ENCODE data around the gene RHBDF1.

The RHBDF1 gene

GRCh38 chr16:78444-79150, 6.2 kb upstream of the RHBDF1 start:
- peak overlapping the region; percentile 66 for H3K4me3 ChIP-seq (ENCODE audit: insufficient read depth, low read length, poor library complexity, severe bottlenecking)
- H3K9me2 ChIP-seq (replicated peaks; ENCODE audit: insufficient read depth, low read length), result no peaks in the 10 kb centered on the region
- peak overlapping the region; percentile 55 for H3K27ac ChIP-seq (ENCODE audit: low read depth, low read length)
- no peaks in the 10 kb centered on the region for H3K79me2 ChIP-seq (ENCODE audit: insufficient read depth, low read length)
- H3K4me2 ChIP-seq (ENCODE audit: low read depth, low read length, poor library complexity, severe bottlenecking), result peak overlapping the region; percentile 59
- no peaks in the 10 kb centered on the region for H3K9me3 ChIP-seq (ENCODE audit: insufficient read depth, low read length)
- peak overlapping the region; percentile 82 for H3K9ac ChIP-seq (ENCODE audit: low read length)
- H3F3A ChIP-seq (ENCODE audit: insufficient read depth), result no peaks in the 10 kb centered on the region
- TF ChIP-seq CTCF (IDR thresholded peaks at IDR 0.05; ENCODE audit: insufficient read depth, low read length, poor library complexity, severe bottlenecking) (no peak), EZH2phosphoT487 (conservative IDR thresholded peaks at IDR 0.05; ENCODE audit: low read length) (no peak)
- H3K36me3 ChIP-seq (ENCODE audit: low read length), result no peaks in the 10 kb centered on the region
- H3K27me3 ChIP-seq (ENCODE audit: low read length), result no peaks in the 10 kb centered on the region
- no peaks in the 10 kb centered on the region for H4K20me1 ChIP-seq (ENCODE audit: low read depth, low read length)
- no peak overlapping the region for H2AFZ ChIP-seq (ENCODE audit: low read depth, low read length, severe bottlenecking)

- Histone ChIP-seq H3K9me3 (ENCODE audit: insufficient read depth, low read length) (no peaks in the 10 kb centered on the region), H3K4me2 (ENCODE audit: low read depth, low read length, poor library complexity, severe bottlenecking) (peak within 1 kb of the TSS; percentile 59), H3K9ac (ENCODE audit: low read length) (peak within 1 kb of the TSS; percentile 82), H3K9me2 (replicated peaks; ENCODE audit: insufficient read depth, low read length) (no peaks in the 10 kb centered on the region), H3K36me3 (ENCODE audit: low read length) (no peaks in the 10 kb centered on the region), H3K27ac (ENCODE audit: low read depth, low read length) (peak within 1 kb of the TSS; percentile 55), H3F3A (ENCODE audit: insufficient read depth) (no peaks in the 10 kb centered on the region), H3K4me3 (ENCODE audit: insufficient read depth, low read length, poor library complexity, severe bottlenecking) (peak within 1 kb of the TSS; percentile 66), H3K79me2 (ENCODE audit: insufficient read depth, low read length) (no peaks in the 10 kb centered on the region), H4K20me1 (ENCODE audit: low read depth, low read length) (no peaks in the 10 kb centered on the region), H3K27me3 (ENCODE audit: low read length) (no peaks in the 10 kb centered on the region), H2AFZ (ENCODE audit: low read depth, low read length, severe bottlenecking) (peak within 1 kb of the TSS; percentile 55)
- no peak for TF ChIP-seq CTCF (IDR thresholded peaks at IDR 0.05; ENCODE audit: insufficient read depth, low read length, poor library complexity, severe bottlenecking)
- TF ChIP-seq EZH2phosphoT487 (conservative IDR thresholded peaks at IDR 0.05; ENCODE audit: low read length), result no peak
Observed at GRCh38 chr16:77807-78443, 5.5 kb upstream of the RHBDF1 start, which contains the start of gene MPG. TSS of gene MPG (plus strand) at chr16:78225. CDS start at chr16:78310, 85 bp downstream.

GRCh38 chr16:77273-77806, 4.9 kb upstream of the RHBDF1 start:
- Histone ChIP-seq H3K79me2 (ENCODE audit: insufficient read depth, low read length) (no peaks in the 10 kb centered on the region), H3K9me3 (ENCODE audit: insufficient read depth, low read length) (no peaks in the 10 kb centered on the region), H3K27ac (ENCODE audit: low read depth, low read length) (0 out of 2 replicates have a peak overlapping the region, but pooled peaks have one; percentile 3), H3F3A (ENCODE audit: insufficient read depth) (no peaks in the 10 kb centered on the region), H3K9ac (ENCODE audit: low read length) (peak overlapping the region; percentile 82), H2AFZ (ENCODE audit: low read depth, low read length, severe bottlenecking) (peak overlapping the region; percentile 55), H3K9me2 (replicated peaks; ENCODE audit: insufficient read depth, low read length) (no peaks in the 10 kb centered on the region), H3K4me3 (ENCODE audit: insufficient read depth, low read length, poor library complexity, severe bottlenecking) (peak overlapping the region; percentile 66), H3K36me3 (ENCODE audit: low read length) (no peaks in the 10 kb centered on the region), H3K4me2 (ENCODE audit: low read depth, low read length, poor library complexity, severe bottlenecking) (peak overlapping the region; percentile 59), H4K20me1 (ENCODE audit: low read depth, low read length) (no peaks in the 10 kb centered on the region), H3K27me3 (ENCODE audit: low read length) (no peaks in the 10 kb centered on the region)
- no peak for TF ChIP-seq EZH2phosphoT487 (conservative IDR thresholded peaks at IDR 0.05; ENCODE audit: low read length)
- no peak for TF ChIP-seq CTCF (IDR thresholded peaks at IDR 0.05; ENCODE audit: insufficient read depth, low read length, poor library complexity, severe bottlenecking)

All from SU-DHL-6 (cell line).